CD4-positive, alpha-beta T cell (primary cell): Measurements from ENCODE around the gene ITPKB. TPM values are rescaled to one million over a fixed set of nuclear protein-coding genes. Genes with fewer than 3 reads are reported as not detected.

ENCODE experiments used
- ATAC-seq: fragments of 200-7000 bp; cut with Tn5 transposase; one replicate; pipeline ENCODE4 v1.10.0; 2022; ENCODE audit warnings: mild to moderate bottlenecking; ENCODE audit not compliant: poor library complexity
- CTCF ChIA-PET: fragments of 350-600 bp; sonication (Branson Sonifier 250); formaldehyde crosslinking; loops from one replicate; lab custom pipeline; 2021; ENCODE audit warnings: antibody characterized with exemption, inconsistent platforms; lab: Charles Lee
- POLR2A ChIA-PET: fragments of 350-600 bp; sonication (Branson Sonifier 250); formaldehyde crosslinking; loops from one replicate; lab custom pipeline; 2021; ENCODE audit warnings: antibody characterized with exemption, inconsistent platforms; lab: Charles Lee
- DNase-seq, 14 experiments: peaks; one replicate each; pipeline ENCODE4 v3.0.0-alpha.2; 2013 to 2020; ENCODE audit warnings: mixed read lengths in 2 of 14
- H3K27ac ChIP-seq, 2 donors: one replicate each; pipeline versions ENCODE4 v1.5.1 to v1.7.0; 2013; ENCODE audit warnings: low read length in 2 of 2, low read depth in 1 of 2, mild to moderate bottlenecking in 1 of 2
- H3K27me3 ChIP-seq, 2 experiments: 1 replicate in 1 of 2; 2 replicates in 1 of 2; pipeline versions ENCODE4 v1.6.1 to v1.7.0; 2013; ENCODE audit warnings: low read length in 2 of 2, control low read depth in 1 of 2, mild to moderate bottlenecking in 1 of 2, moderate library complexity in 1 of 2; ENCODE audit not compliant: insufficient read depth in 2 of 2, control insufficient read depth in 1 of 2
- H3K36me3 ChIP-seq: one replicate; pipeline ENCODE4 v1.6.1; 2013; ENCODE audit warnings: low read length, control low read depth; ENCODE audit not compliant: insufficient read depth
- H3K4me1 ChIP-seq: one replicate; pipeline ENCODE4 v1.6.1; 2013; ENCODE audit warnings: low read length, control low read depth; ENCODE audit not compliant: insufficient read depth
- H3K4me3 ChIP-seq: one replicate; pipeline ENCODE4 v1.5.1; 2013; ENCODE audit warnings: mild to moderate bottlenecking, low read length, moderate library complexity
- H3K9me3 ChIP-seq, 2 experiments: 1 replicate in 1 of 2; 2 replicates in 1 of 2; pipeline versions ENCODE4 v1.6.1 to v1.7.0; 2013; ENCODE audit warnings: low read length in 2 of 2, mild to moderate bottlenecking in 2 of 2, control low read depth in 1 of 2, moderate library complexity in 1 of 2; ENCODE audit not compliant: control insufficient read depth in 1 of 2, insufficient read depth in 1 of 2
- H3K27ac Mint-ChIP-seq: one replicate; pipeline ENCODE4 v1.8.0; 2020; ENCODE audit warnings: mixed read lengths
- H3K27me3 Mint-ChIP-seq: one replicate; pipeline ENCODE4 v1.8.0; 2021; ENCODE audit warnings: mixed read lengths
- H3K36me3 Mint-ChIP-seq: one replicate; pipeline ENCODE4 v1.8.0; 2021; ENCODE audit warnings: low read depth, mixed read lengths
- H3K4me1 Mint-ChIP-seq: one replicate; pipeline ENCODE4 v1.8.0; 2021; ENCODE audit warnings: low read depth, mixed read lengths
- H3K4me3 Mint-ChIP-seq: one replicate; pipeline ENCODE4 v1.8.0; 2020; ENCODE audit warnings: mild to moderate bottlenecking, mixed read lengths
- H3K9me3 Mint-ChIP-seq: one replicate; pipeline ENCODE4 v1.8.0; 2020; ENCODE audit warnings: mixed read lengths
- CTCF ChIP-seq: fragments of 200-600 bp; IDR thresholded peaks from one replicate; pipeline ENCODE4 v1.8.0; 2022; ENCODE audit warnings: antibody characterized with exemption, mild to moderate bottlenecking
- intact Hi-C, 2 experiments: fragments of 100-400 bp; cut with DNase I in 1 of 2; cut with micrococcal nuclease in 1 of 2; formaldehyde crosslinking; loops; one replicate each; pipeline versions ENCODE4 v1.15.1 to v1.9.0; 2023 to 2025; cut with DNase I, micrococcal nuclease
- total RNA-seq, 174 experiments: library from RNA in 2 of 174; stranded (reverse) in 2 of 174; gene quantifications; one replicate each; pipeline ENCODE4 v1.2.3 and lab custom pipeline; 2021 to 2026

Gene ITPKB
- total RNA-seq, 2 experiments from 2014 or later, result 565 to 583 TPM

- peak in 1 of 14 experiments; percentile 26 for DNase-seq
- no peak for ATAC-seq
- no peaks in the 10 kb centered on the region for H3K27me3 Mint-ChIP-seq
- Histone ChIP-seq H3K36me3 (peaks cover 72% of the 10 kb centered on the region), H3K4me3 (peak overlapping the region; percentile 93), H3K4me1 (peaks cover 69% of the 10 kb centered on the region), H3K27me3 (no peaks in the 10 kb centered on the region), H3K9me3 (no peaks in the 10 kb centered on the region), H3K27ac (peak overlapping the region; percentile 60 to 75)
- CTCF ChIA-PET, result interaction anchor here (0.9 to 2.1 kb wide), 7 partner anchors 9 to 105 kb away, joined by 3 to 11 read pairs (median 5); no protein-coding TSS in a partner anchor
- no peaks in the 10 kb centered on the region for H3K9me3 Mint-ChIP-seq
- peak overlapping the region; percentile 95 for H3K27ac Mint-ChIP-seq
- peak overlapping the region; percentile 95 for H3K4me3 Mint-ChIP-seq
- intact Hi-C loops, result loop anchor here (5.0 to 10.0 kb wide), 2 partner anchors 39 to 47 kb away; no protein-coding TSS in a partner anchor
- peaks cover 99% of the 10 kb centered on the region for H3K36me3 Mint-ChIP-seq
- peaks cover 79% of the 10 kb centered on the region for H3K4me1 Mint-ChIP-seq
- POLR2A ChIA-PET, result interaction anchor here (1.1 to 3.8 kb wide), 11 partner anchors 34 to 323 kb away, joined by 3 to 20 read pairs (median 4); partner anchors contain the start of genes COQ8A and PARP1
- TF ChIP-seq CTCF, result no peak
Measured at GRCh38 chr1:226731257-226731893, 7.7 kb downstream of the ITPKB start.

- Mint-ChIP-seq H3K36me3 (peaks cover 99% of the 10 kb centered on the region), H3K27me3 (no peaks in the 10 kb centered on the region), H3K4me1 (peaks cover 84% of the 10 kb centered on the region), H3K9me3 (no peaks in the 10 kb centered on the region), H3K27ac (peak overlapping the region; percentile 95), H3K4me3 (peak overlapping the region; percentile 95)
- peak overlapping the region; percentile 93 for H3K4me3 ChIP-seq
- peaks cover 69% of the 10 kb centered on the region for H3K4me1 ChIP-seq
- intact Hi-C loops, result loop anchor here (1.0 to 10.0 kb wide), 4 partner anchors 7 to 46 kb away; no protein-coding TSS in a partner anchor
- peaks cover 72% of the 10 kb centered on the region for H3K36me3 ChIP-seq
- POLR2A ChIA-PET, result interaction anchor here (0.8 to 3.8 kb wide), 12 partner anchors 43 to 323 kb away, joined by 3 to 20 read pairs (median 4); partner anchors contain the start of genes COQ8A and PARP1
- TF ChIP-seq CTCF, result no peak
- H3K27ac ChIP-seq, result peak overlapping the region; percentile 70 to 75
- DNase-seq, result peak in 1 of 14 experiments; percentile 38
- ATAC-seq, result peak; percentile 9
- CTCF ChIA-PET, result interaction anchor here (0.9 to 2.1 kb wide), 9 partner anchors 9 to 104 kb away, joined by 3 to 11 read pairs (median 5); no protein-coding TSS in a partner anchor
- no peaks in the 10 kb centered on the region for H3K27me3 ChIP-seq
- H3K9me3 ChIP-seq, result no peaks in the 10 kb centered on the region
Measured at GRCh38 chr1:226730836-226731235, 8.2 kb downstream of the ITPKB start.

- Histone ChIP-seq H3K4me1 (peaks cover 70% of the 10 kb centered on the region), H3K36me3 (peaks cover 72% of the 10 kb centered on the region), H3K4me3 (peak overlapping the region; percentile 93), H3K27me3 (no peaks in the 10 kb centered on the region), H3K9me3 (no peaks in the 10 kb centered on the region), H3K27ac (peak overlapping the region; percentile 70 to 75)
- Mint-ChIP-seq H3K27ac (peak overlapping the region; percentile 95), H3K4me1 (peaks cover 91% of the 10 kb centered on the region), H3K36me3 (peaks cover 99% of the 10 kb centered on the region), H3K4me3 (peak overlapping the region; percentile 95), H3K27me3 (no peaks in the 10 kb centered on the region), H3K9me3 (no peaks in the 10 kb centered on the region)
- no peak for ATAC-seq
- no peak for TF ChIP-seq CTCF
- CTCF ChIA-PET, result interaction anchor here (1.2 to 2.1 kb wide), 6 partner anchors 18 to 103 kb away, joined by 3 to 11 read pairs (median 4); no protein-coding TSS in a partner anchor
- peak in 2 of 14 experiments; percentile 52 to 63 for DNase-seq
- POLR2A ChIA-PET, result interaction anchor here (0.7 to 3.8 kb wide), 11 partner anchors 34 to 209 kb away, joined by 3 to 20 read pairs (median 4); no protein-coding TSS in a partner anchor
- intact Hi-C loops, result loop anchor here (1.0 to 10.0 kb wide), 4 partner anchors 8 to 45 kb away; no protein-coding TSS in a partner anchor
Measured at GRCh38 chr1:226730071-226730470, 9.0 kb downstream of the ITPKB start.
